WTC11 (cell line): ENCODE measurements around the gene PGBD5. TPM values are rescaled to one million over a fixed set of nuclear protein-coding genes. Genes with fewer than 3 reads are reported as not detected.
A peak's percentile ranks its signal among the peaks of the same experiment; 100 is the strongest.

Experiments used
- ATAC-seq: fragments of 200-7000 bp; cut with Tn5 transposase; 2 replicates; pipeline ENCODE4 v1.10.0; 2021; ENCODE audit warnings: mild to moderate bottlenecking, moderate library complexity
- CTCF ChIA-PET: fragments of 300-600 bp; sonication (Branson Sonifier 250); formaldehyde crosslinking; loops from one replicate; lab custom pipeline; 2021; ENCODE audit warnings: antibody characterized with exemption; lab: Charles Lee
- POLR2A ChIA-PET: fragments of 350-600 bp; sonication (Branson Sonifier 250); formaldehyde crosslinking; loops from one replicate; lab custom pipeline; 2021; ENCODE audit warnings: antibody characterized with exemption; lab: Charles Lee
- DNase-seq: peaks from one replicate; pipeline ENCODE4 v3.0.0; 2021; ENCODE audit warnings: low spot score
- H3K27ac Mint-ChIP-seq: 2 replicates; pipeline ENCODE4 v1.8.0; 2021; ENCODE audit warnings: mixed read lengths
- H3K27me3 Mint-ChIP-seq: 2 replicates; pipeline ENCODE4 v1.8.0; 2021; ENCODE audit warnings: low read depth, mild to moderate bottlenecking, moderate library complexity, mixed read lengths
- H3K36me3 Mint-ChIP-seq: 2 replicates; pipeline ENCODE4 v1.8.0; 2021; ENCODE audit warnings: mixed read lengths
- H3K4me1 Mint-ChIP-seq: 2 replicates; pipeline ENCODE4 v1.8.0; 2022; ENCODE audit warnings: mixed read lengths
- H3K4me3 Mint-ChIP-seq: 2 replicates; pipeline ENCODE4 v1.8.0; 2021; ENCODE audit warnings: mild to moderate bottlenecking, moderate library complexity, mixed read lengths
- H3K9me3 Mint-ChIP-seq: 2 replicates; pipeline ENCODE4 v1.8.0; 2021; ENCODE audit warnings: mixed read lengths
- CREM ChIP-seq: sonication (generic); formaldehyde crosslinking; IDR thresholded peaks from 2 replicates; pipeline ENCODE4 v1.8.1; 2022; ENCODE audit warnings: mild to moderate bottlenecking, missing genetic modification reagents, moderate library complexity
- ELF4 ChIP-seq: sonication (generic); formaldehyde crosslinking; IDR thresholded peaks from 2 replicates; pipeline ENCODE4 v1.8.1; 2022; ENCODE audit warnings: low read depth, mild to moderate bottlenecking, moderate library complexity, missing genetic modification reagents
- FOXK1 ChIP-seq: sonication (generic); formaldehyde crosslinking; IDR thresholded peaks from 2 replicates; pipeline ENCODE4 v1.8.0; 2022; ENCODE audit warnings: mild to moderate bottlenecking, moderate library complexity, missing genetic modification reagents
- FOXP1 ChIP-seq: sonication (generic); formaldehyde crosslinking; IDR thresholded peaks from 2 replicates; pipeline ENCODE4 v1.8.0; 2022; ENCODE audit warnings: missing genetic modification reagents, mild to moderate bottlenecking, moderate library complexity, borderline replicate concordance
- GABPB1 ChIP-seq: sonication (generic); formaldehyde crosslinking; IDR thresholded peaks from 2 replicates; pipeline ENCODE4 v1.8.1; 2023; ENCODE audit warnings: mild to moderate bottlenecking, missing genetic modification reagents
- HMGA2 ChIP-seq: fragments of 250-450 bp; sonication (Bioruptor Pico); IDR thresholded peaks from 2 replicates; pipeline ENCODE4 v1.4.0; 2021; ENCODE audit warnings: mild to moderate bottlenecking, moderate library complexity
- IRF2 ChIP-seq: sonication (generic); formaldehyde crosslinking; IDR thresholded peaks from 2 replicates; pipeline ENCODE4 v1.8.0; 2022; ENCODE audit warnings: low read depth, missing genetic modification reagents, borderline replicate concordance
- KAT7 ChIP-seq: sonication (generic); formaldehyde crosslinking; IDR thresholded peaks from 2 replicates; pipeline ENCODE4 v1.8.1; 2023; ENCODE audit warnings: missing genetic modification reagents, mild to moderate bottlenecking, borderline replicate concordance
- NR1H2 ChIP-seq: sonication (generic); formaldehyde crosslinking; IDR thresholded peaks from 2 replicates; pipeline ENCODE4 v1.9.0; 2021; ENCODE audit warnings: mild to moderate bottlenecking, moderate library complexity, missing genetic modification reagents
- RELA ChIP-seq: sonication (generic); formaldehyde crosslinking; IDR thresholded peaks from 2 replicates; pipeline ENCODE4 v1.8.1; 2022; ENCODE audit warnings: missing genetic modification reagents, mild to moderate bottlenecking, borderline replicate concordance
- SMAD3 ChIP-seq: sonication (generic); formaldehyde crosslinking; IDR thresholded peaks from 2 replicates; pipeline ENCODE4 v1.8.0; 2022; ENCODE audit warnings: missing genetic modification reagents, mild to moderate bottlenecking, borderline replicate concordance
- SMAD4 ChIP-seq: sonication (generic); formaldehyde crosslinking; IDR thresholded peaks from 2 replicates; pipeline ENCODE4 v1.8.0; 2022; ENCODE audit warnings: mild to moderate bottlenecking, missing genetic modification reagents
- SOX15 ChIP-seq: fragments of 250-450 bp; sonication (Bioruptor Pico); IDR thresholded peaks from 2 replicates; pipeline ENCODE4 v1.9.0; 2021; ENCODE audit warnings: mild to moderate bottlenecking
- SP1 ChIP-seq: sonication (generic); formaldehyde crosslinking; conservative IDR thresholded peaks from 2 replicates; pipeline ENCODE4 v1.8.1; 2022; ENCODE audit warnings: missing genetic modification reagents
- TEAD4 ChIP-seq: sonication (generic); formaldehyde crosslinking; IDR thresholded peaks from 2 replicates; pipeline ENCODE4 v1.8.0; 2022; ENCODE audit warnings: mild to moderate bottlenecking, missing genetic modification reagents
- ZNF219 ChIP-seq: sonication (generic); formaldehyde crosslinking; IDR thresholded peaks from 2 replicates; pipeline ENCODE4 v1.8.0; 2023; ENCODE audit warnings: missing genetic modification reagents, mild to moderate bottlenecking, borderline replicate concordance
- ZNF263 ChIP-seq: sonication (generic); formaldehyde crosslinking; IDR thresholded peaks from 2 replicates; pipeline ENCODE4 v1.8.1; 2022; ENCODE audit warnings: low read depth, mild to moderate bottlenecking, moderate library complexity, missing genetic modification reagents
- ZNF423 ChIP-seq: fragments of 250-450 bp; sonication (Bioruptor Pico); IDR thresholded peaks from 2 replicates; pipeline ENCODE4 v2.1.2; 2022; ENCODE audit warnings: mild to moderate bottlenecking, moderate library complexity
- ZNF671 ChIP-seq: fragments of 250-450 bp; sonication (Bioruptor Pico); IDR thresholded peaks from 2 replicates; pipeline ENCODE4 v1.8.0; 2021; ENCODE audit warnings: mild to moderate bottlenecking
- total RNA-seq: library from RNA; stranded (reverse); gene quantifications from 3 replicates; pipeline ENCODE4 v1.2.3, GENCODE V29; 2021
- TF ChIP-seq, protein P1 (sequence below): fragments of 200-600 bp; IDR thresholded peaks from 2 replicates; pipeline ENCODE4 v1.8.0; 2022; ENCODE audit warnings: antibody characterized with exemption
- TF ChIP-seq, protein P2 (sequence below): fragments of 250-450 bp; sonication (Bioruptor Pico); IDR thresholded peaks from 2 replicates; pipeline ENCODE4 v1.9.0; 2021; ENCODE audit warnings: mild to moderate bottlenecking
- TF ChIP-seq, protein P3 (sequence below): fragments of 250-450 bp; sonication (Bioruptor Pico); IDR thresholded peaks from 2 replicates; pipeline ENCODE4 v1.9.0; 2021; ENCODE audit warnings: mild to moderate bottlenecking, borderline replicate concordance

The PGBD5 gene
- total RNA-seq, 1 experiment from 2014 or later = 23.8 TPM

DNA sequence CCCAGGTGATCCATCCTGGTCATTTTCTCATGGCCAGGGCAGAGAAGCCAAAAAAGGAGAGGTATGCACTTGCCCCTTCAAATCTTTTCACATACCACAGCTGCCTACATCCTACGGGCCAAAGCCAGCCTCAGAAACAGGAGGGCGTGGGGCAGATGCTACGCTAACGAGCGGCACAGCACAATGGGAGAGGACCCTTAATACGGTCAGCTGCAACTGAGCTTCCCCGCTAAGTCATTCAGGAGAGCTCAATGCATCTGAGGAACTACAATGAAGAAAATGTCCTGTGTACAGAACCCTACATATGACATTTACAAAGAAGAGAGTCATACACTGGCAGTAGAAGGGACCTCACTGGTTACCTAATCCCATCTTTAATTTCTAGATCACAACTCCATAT lies 78.2 kb downstream of the PGBD5 start:
- H3K27ac Mint-ChIP-seq = peak overlapping the region; percentile 59; the same call in 1 of the 2 replicates
- H3K4me1 Mint-ChIP-seq = no peaks in the 10 kb centered on the region
- peaks cover 47% of the 10 kb centered on the region for H3K36me3 Mint-ChIP-seq
- DNase-seq = no peak
- ATAC-seq = no peak
- ChIA-PET CTCF (interaction anchor here (1.0 kb wide), 1 partner anchor 14 kb away, joined by 3 read pairs; no protein-coding TSS in a partner anchor), POLR2A (no interaction called here)
- TF ChIP-seq SP1 (CRISPR knock-in tag) = no peak
- TF ChIP-seq ELF4 (CRISPR knock-in tag) = no peak
- TF ChIP-seq KAT7 (CRISPR knock-in tag) = no peak
- no peaks in the 10 kb centered on the region for H3K27me3 Mint-ChIP-seq
- no peaks in the 10 kb centered on the region for H3K9me3 Mint-ChIP-seq
- H3K4me3 Mint-ChIP-seq = no peak overlapping the region

DNA sequence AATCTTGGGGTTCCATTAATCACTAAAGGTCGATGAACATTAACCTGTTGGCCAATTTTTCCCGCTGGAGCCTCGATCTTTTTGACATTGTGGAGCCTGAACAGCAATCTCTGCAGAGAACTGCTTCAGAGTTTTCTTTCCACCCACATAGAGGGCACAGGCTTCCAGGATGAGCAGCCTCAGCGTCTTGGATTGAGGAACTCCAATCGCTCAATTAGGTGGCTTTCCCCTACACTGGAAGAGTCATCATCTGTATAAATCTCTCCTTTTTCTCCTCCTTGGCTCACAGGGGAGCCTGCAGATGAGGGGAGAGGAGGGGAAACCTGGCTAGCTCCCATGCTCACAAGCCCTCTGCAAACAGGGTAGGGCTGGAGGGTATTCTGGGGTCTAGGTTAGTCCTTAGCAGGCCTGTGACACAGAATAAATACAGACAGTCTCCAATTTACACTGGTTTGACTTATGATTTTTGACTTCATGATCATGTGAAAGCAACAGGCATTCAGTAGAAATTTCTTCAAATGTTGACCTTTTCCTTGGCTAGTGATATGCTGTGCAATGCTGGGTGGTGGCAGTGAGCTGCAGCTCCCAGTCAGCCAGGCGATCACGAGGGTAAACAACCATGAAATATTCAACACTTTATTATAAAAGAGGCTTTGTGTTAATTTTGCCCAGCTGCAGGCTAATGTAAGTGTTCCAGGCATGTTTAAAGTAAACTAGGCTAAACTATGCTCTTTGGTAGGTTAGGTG lies 80.8 kb downstream of the PGBD5 start:
- no peak overlapping the region for H3K27ac Mint-ChIP-seq
- H3K36me3 Mint-ChIP-seq = peaks cover 30% of the 10 kb centered on the region
- no peak for DNase-seq
- ChIA-PET POLR2A (no interaction called here), CTCF (no interaction called here)
- ATAC-seq = no peak
- H3K4me3 Mint-ChIP-seq = no peak overlapping the region
- H3K9me3 Mint-ChIP-seq = no peaks in the 10 kb centered on the region
- TF ChIP-seq TEAD4 (CRISPR knock-in tag) (no peak), RELA (CRISPR knock-in tag) (no peak), HMGA2 (CRISPR knock-in tag) (no peak), ZNF263 (CRISPR knock-in tag) (no peak), ZNF423 (CRISPR knock-in tag) (no peak), SMAD3 (no peak), IRF2 (CRISPR knock-in tag) (no peak)
- TF ChIP-seq, protein P1, sequence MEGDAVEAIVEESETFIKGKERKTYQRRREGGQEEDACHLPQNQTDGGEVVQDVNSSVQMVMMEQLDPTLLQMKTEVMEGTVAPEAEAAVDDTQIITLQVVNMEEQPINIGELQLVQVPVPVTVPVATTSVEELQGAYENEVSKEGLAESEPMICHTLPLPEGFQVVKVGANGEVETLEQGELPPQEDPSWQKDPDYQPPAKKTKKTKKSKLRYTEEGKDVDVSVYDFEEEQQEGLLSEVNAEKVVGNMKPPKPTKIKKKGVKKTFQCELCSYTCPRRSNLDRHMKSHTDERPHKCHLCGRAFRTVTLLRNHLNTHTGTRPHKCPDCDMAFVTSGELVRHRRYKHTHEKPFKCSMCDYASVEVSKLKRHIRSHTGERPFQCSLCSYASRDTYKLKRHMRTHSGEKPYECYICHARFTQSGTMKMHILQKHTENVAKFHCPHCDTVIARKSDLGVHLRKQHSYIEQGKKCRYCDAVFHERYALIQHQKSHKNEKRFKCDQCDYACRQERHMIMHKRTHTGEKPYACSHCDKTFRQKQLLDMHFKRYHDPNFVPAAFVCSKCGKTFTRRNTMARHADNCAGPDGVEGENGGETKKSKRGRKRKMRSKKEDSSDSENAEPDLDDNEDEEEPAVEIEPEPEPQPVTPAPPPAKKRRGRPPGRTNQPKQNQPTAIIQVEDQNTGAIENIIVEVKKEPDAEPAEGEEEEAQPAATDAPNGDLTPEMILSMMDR = no peak
- TF ChIP-seq, protein P2, sequence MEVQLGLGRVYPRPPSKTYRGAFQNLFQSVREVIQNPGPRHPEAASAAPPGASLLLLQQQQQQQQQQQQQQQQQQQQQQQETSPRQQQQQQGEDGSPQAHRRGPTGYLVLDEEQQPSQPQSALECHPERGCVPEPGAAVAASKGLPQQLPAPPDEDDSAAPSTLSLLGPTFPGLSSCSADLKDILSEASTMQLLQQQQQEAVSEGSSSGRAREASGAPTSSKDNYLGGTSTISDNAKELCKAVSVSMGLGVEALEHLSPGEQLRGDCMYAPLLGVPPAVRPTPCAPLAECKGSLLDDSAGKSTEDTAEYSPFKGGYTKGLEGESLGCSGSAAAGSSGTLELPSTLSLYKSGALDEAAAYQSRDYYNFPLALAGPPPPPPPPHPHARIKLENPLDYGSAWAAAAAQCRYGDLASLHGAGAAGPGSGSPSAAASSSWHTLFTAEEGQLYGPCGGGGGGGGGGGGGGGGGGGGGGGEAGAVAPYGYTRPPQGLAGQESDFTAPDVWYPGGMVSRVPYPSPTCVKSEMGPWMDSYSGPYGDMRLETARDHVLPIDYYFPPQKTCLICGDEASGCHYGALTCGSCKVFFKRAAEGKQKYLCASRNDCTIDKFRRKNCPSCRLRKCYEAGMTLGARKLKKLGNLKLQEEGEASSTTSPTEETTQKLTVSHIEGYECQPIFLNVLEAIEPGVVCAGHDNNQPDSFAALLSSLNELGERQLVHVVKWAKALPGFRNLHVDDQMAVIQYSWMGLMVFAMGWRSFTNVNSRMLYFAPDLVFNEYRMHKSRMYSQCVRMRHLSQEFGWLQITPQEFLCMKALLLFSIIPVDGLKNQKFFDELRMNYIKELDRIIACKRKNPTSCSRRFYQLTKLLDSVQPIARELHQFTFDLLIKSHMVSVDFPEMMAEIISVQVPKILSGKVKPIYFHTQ = no peak
- H3K4me1 Mint-ChIP-seq = no peaks in the 10 kb centered on the region
- H3K27me3 Mint-ChIP-seq = no peaks in the 10 kb centered on the region

DNA sequence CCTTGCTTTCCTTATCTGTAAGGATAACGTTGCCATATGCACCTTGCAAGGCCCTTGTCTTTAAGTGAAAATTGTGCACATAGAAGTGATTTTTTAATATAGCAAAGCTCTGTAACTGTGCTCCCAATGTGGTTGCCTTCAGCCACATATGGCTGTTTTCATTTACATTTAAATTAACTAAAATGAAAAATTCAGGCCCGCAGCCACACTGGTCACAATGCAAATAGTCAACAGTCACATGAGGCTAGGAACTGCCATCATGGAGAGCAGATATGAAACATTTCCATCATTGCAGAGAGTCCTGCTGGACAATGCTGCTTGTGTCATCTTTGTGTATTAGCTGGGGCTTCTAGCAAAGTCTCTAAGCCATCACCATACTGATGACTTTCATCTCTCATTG lies 83.4 kb downstream of the PGBD5 start:
- Mint-ChIP-seq H3K36me3 (peaks cover 24% of the 10 kb centered on the region), H3K9me3 (no peaks in the 10 kb centered on the region), H3K27ac (no peak overlapping the region), H3K4me3 (no peak overlapping the region), H3K4me1 (no peaks in the 10 kb centered on the region), H3K27me3 (no peaks in the 10 kb centered on the region)
- ChIA-PET CTCF (no interaction called here), POLR2A (no interaction called here)
- no peak for TF ChIP-seq ZNF671 (CRISPR knock-in tag)
- no peak for TF ChIP-seq FOXK1 (CRISPR knock-in tag)
- TF ChIP-seq NR1H2 (CRISPR knock-in tag) = no peak
- TF ChIP-seq SOX15 (CRISPR knock-in tag) = no peak
- no peak for TF ChIP-seq CREM
- no peak for TF ChIP-seq FOXP1 (CRISPR knock-in tag)
- TF ChIP-seq, protein P3, sequence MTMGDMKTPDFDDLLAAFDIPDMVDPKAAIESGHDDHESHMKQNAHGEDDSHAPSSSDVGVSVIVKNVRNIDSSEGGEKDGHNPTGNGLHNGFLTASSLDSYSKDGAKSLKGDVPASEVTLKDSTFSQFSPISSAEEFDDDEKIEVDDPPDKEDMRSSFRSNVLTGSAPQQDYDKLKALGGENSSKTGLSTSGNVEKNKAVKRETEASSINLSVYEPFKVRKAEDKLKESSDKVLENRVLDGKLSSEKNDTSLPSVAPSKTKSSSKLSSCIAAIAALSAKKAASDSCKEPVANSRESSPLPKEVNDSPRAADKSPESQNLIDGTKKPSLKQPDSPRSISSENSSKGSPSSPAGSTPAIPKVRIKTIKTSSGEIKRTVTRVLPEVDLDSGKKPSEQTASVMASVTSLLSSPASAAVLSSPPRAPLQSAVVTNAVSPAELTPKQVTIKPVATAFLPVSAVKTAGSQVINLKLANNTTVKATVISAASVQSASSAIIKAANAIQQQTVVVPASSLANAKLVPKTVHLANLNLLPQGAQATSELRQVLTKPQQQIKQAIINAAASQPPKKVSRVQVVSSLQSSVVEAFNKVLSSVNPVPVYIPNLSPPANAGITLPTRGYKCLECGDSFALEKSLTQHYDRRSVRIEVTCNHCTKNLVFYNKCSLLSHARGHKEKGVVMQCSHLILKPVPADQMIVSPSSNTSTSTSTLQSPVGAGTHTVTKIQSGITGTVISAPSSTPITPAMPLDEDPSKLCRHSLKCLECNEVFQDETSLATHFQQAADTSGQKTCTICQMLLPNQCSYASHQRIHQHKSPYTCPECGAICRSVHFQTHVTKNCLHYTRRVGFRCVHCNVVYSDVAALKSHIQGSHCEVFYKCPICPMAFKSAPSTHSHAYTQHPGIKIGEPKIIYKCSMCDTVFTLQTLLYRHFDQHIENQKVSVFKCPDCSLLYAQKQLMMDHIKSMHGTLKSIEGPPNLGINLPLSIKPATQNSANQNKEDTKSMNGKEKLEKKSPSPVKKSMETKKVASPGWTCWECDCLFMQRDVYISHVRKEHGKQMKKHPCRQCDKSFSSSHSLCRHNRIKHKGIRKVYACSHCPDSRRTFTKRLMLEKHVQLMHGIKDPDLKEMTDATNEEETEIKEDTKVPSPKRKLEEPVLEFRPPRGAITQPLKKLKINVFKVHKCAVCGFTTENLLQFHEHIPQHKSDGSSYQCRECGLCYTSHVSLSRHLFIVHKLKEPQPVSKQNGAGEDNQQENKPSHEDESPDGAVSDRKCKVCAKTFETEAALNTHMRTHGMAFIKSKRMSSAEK (CRISPR knock-in tag) = no peak
- TF ChIP-seq IRF2 (CRISPR knock-in tag) = no peak
- no peak for TF ChIP-seq GABPB1 (CRISPR knock-in tag)
- TF ChIP-seq SMAD4 (CRISPR knock-in tag) = no peak
- TF ChIP-seq ZNF219 (CRISPR knock-in tag) = no peak
- no peak for DNase-seq
- ATAC-seq = no peak
